Tibial nerve (tissue), 4 donors: ENCODE results near the gene CHST2.

Source experiments
- EP300 ChIP-seq, 2 donors: sonication (generic); formaldehyde crosslinking; IDR thresholded peaks; one replicate each; pipeline ENCODE4 v1.6.1; 2017; ENCODE audit warnings: antibody characterized with exemption in 2 of 2, mild to moderate bottlenecking in 1 of 2
- POLR2A ChIP-seq, 2 donors: fragments of 450-650 bp; IDR thresholded peaks; one replicate each; pipeline ENCODE4 v1.6.1; 2017; ENCODE audit warnings: antibody characterized with exemption in 2 of 2, mild to moderate bottlenecking in 2 of 2, moderate library complexity in 2 of 2
- TF ChIP-seq, protein P1 (sequence below), 5 experiments: fragments of 200-600 bp in 3 of 5; fragments of 450-650 bp in 2 of 5; sonication (generic) in 3 of 5; IDR thresholded peaks; one replicate each; pipeline ENCODE4 v1.5.1; 2016 to 2019; ENCODE audit warnings: antibody characterized with exemption in 5 of 5, mild to moderate bottlenecking in 3 of 5, moderate library complexity in 2 of 5

DNA sequence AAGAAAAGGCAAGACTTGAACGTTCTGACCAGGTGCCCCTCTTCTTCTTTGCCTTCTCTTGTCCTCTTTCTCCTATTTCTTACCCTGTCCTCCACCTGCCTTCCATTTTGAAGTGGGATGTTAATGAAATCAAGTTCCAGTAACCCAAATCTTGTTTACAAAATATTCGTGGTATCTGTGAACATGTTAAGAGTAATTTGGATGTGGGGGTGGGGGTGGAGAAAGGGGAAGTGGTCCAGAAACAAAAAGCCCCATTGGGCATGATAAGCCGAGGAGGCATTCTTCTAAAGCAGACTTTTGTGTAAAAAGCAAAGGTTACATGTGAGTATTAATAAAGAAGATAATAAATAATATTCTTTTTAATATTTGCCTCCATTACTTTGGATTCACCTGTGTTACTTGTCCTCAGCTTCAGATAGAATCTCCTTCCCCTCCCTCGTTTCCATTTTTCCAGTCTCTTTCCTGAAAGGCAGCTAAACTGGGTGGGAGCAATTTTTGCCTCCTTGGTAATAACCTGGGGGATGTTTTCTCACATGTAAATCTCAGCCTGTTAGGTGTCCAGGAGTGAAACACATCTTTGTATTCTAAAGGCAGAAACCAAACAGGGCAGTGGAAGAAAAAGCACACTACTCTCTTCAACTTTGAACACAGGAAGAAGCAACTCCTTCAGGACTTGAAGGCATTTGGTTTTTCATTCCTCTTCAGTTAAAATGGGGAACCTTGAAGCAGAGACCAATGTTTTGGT is 3.2 kb downstream of the CHST2 start:
- TF ChIP-seq, protein P1, sequence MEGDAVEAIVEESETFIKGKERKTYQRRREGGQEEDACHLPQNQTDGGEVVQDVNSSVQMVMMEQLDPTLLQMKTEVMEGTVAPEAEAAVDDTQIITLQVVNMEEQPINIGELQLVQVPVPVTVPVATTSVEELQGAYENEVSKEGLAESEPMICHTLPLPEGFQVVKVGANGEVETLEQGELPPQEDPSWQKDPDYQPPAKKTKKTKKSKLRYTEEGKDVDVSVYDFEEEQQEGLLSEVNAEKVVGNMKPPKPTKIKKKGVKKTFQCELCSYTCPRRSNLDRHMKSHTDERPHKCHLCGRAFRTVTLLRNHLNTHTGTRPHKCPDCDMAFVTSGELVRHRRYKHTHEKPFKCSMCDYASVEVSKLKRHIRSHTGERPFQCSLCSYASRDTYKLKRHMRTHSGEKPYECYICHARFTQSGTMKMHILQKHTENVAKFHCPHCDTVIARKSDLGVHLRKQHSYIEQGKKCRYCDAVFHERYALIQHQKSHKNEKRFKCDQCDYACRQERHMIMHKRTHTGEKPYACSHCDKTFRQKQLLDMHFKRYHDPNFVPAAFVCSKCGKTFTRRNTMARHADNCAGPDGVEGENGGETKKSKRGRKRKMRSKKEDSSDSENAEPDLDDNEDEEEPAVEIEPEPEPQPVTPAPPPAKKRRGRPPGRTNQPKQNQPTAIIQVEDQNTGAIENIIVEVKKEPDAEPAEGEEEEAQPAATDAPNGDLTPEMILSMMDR (IDR thresholded peaks at IDR 0.05) = no peak
- TF ChIP-seq POLR2A (IDR thresholded peaks at IDR 0.05) = no peak
- TF ChIP-seq EP300 (IDR thresholded peaks at IDR 0.05) = no peak
